Measurements from ENCODE around the gene SCO1. TPM values are rescaled to one million over a fixed set of nuclear protein-coding genes. Genes with fewer than 3 reads are reported as not detected.

Gene SCO1
- polyA plus RNA-seq, 3 donors, result 5.0 to 14.6 (median 11.6) TPM

- H3K4me3 ChIP-seq (replicated peaks in 1 of 3; ENCODE audit: low read depth in 2 of 3, low read length in 3 of 3), result no peak overlapping the region
- H3K4me1 ChIP-seq (ENCODE audit: control insufficient read depth in 1 of 2, insufficient read depth in 2 of 2, low read length in 2 of 2), result no peaks in the 10 kb centered on the region
- H4K20me1 ChIP-seq (ENCODE audit: insufficient read depth, low read length), result peaks cover 6% of the 10 kb centered on the region
- H3K27ac ChIP-seq (ENCODE audit: low read depth in 1 of 2, low read length in 2 of 2), result no peak overlapping the region
- no peaks in the 10 kb centered on the region for H3K79me2 ChIP-seq (ENCODE audit: insufficient read depth, low read length)
- no peak overlapping the region for H3K9ac ChIP-seq (ENCODE audit: insufficient read depth, low read length, poor library complexity, severe bottlenecking)
- no peaks in the 10 kb centered on the region for H3K9me3 ChIP-seq (replicated peaks in 1 of 2; ENCODE audit: control insufficient read depth in 1 of 2, insufficient read depth in 1 of 2, low read length in 2 of 2)
- H3K27me3 Mint-ChIP-seq (ENCODE audit: low read depth in 3 of 3), result no peaks in the 10 kb centered on the region
- no peak for TF ChIP-seq CTCF (IDR thresholded peaks at IDR 0.05)
- no peak overlapping the region for H3K4me2 ChIP-seq (replicated peaks; ENCODE audit: extremely low read depth, low read length, poor library complexity, severe bottlenecking)
- WGBS (ENCODE audit: insufficient coverage), result 100% methylated on average over 2 of the region's 2 CpGs
- intact Hi-C loops (cut with micrococcal nuclease), result no loop called here
- peaks cover 45 to 52% of the 10 kb centered on the region in 2 donors for H3K36me3 ChIP-seq (replicated peaks in 1 of 2; ENCODE audit: control insufficient read depth in 1 of 2, insufficient read depth in 2 of 2, low read length in 2 of 2)
- no peaks in the 10 kb centered on the region for H3K27me3 ChIP-seq (ENCODE audit: control insufficient read depth in 2 of 2, insufficient read depth in 2 of 2, low read length in 2 of 2)
- H3K4me1 Mint-ChIP-seq, result no peaks in the 10 kb centered on the region
- H3K4me3 Mint-ChIP-seq, result no peak overlapping the region
- H3K9me3 Mint-ChIP-seq, result no peaks in the 10 kb centered on the region
- H2AFZ ChIP-seq (ENCODE audit: insufficient read depth, low read depth, low read length, poor library complexity, severe bottlenecking), result no peak overlapping the region
- H3K27ac Mint-ChIP-seq, result no peak overlapping the region
- DNase-seq, result no peak
- H3K36me3 Mint-ChIP-seq, result peaks cover 47 to 56% of the 10 kb centered on the region in 2 donors
Observed at GRCh38 chr17:10713318-10713717, 16.0 kb upstream of the SCO1 start.

- Histone ChIP-seq H3K4me1 (ENCODE audit: control insufficient read depth in 1 of 2, insufficient read depth in 2 of 2, low read length in 2 of 2) (peaks cover 0 to 5% of the 10 kb centered on the region in 2 donors), H3K9ac (ENCODE audit: insufficient read depth, low read length, poor library complexity, severe bottlenecking) (no peak overlapping the region), H3K4me3 (replicated peaks in 1 of 3; ENCODE audit: low read depth in 2 of 3, low read length in 3 of 3) (no peak overlapping the region), H3K36me3 (replicated peaks in 1 of 2; ENCODE audit: control insufficient read depth in 1 of 2, insufficient read depth in 2 of 2, low read length in 2 of 2) (peaks cover 50 to 61% of the 10 kb centered on the region in 2 donors), H2AFZ (ENCODE audit: insufficient read depth, low read depth, low read length, poor library complexity, severe bottlenecking) (no peak overlapping the region), H3K27me3 (ENCODE audit: control insufficient read depth in 2 of 2, insufficient read depth in 2 of 2, low read length in 2 of 2) (no peaks in the 10 kb centered on the region), H3K27ac (ENCODE audit: low read depth in 1 of 2, low read length in 2 of 2) (no peak overlapping the region), H4K20me1 (ENCODE audit: insufficient read depth, low read length) (peaks cover 11% of the 10 kb centered on the region), H3K79me2 (ENCODE audit: insufficient read depth, low read length) (peaks cover 30% of the 10 kb centered on the region), H3K4me2 (replicated peaks; ENCODE audit: extremely low read depth, low read length, poor library complexity, severe bottlenecking) (no peak overlapping the region), H3K9me3 (replicated peaks in 1 of 2; ENCODE audit: control insufficient read depth in 1 of 2, insufficient read depth in 1 of 2, low read length in 2 of 2) (no peaks in the 10 kb centered on the region)
- TF ChIP-seq CTCF (IDR thresholded peaks at IDR 0.05), result no peak
- Mint-ChIP-seq H3K36me3 (peaks cover 47 to 54% of the 10 kb centered on the region in 2 donors), H3K9me3 (no peaks in the 10 kb centered on the region), H3K27ac (no peak overlapping the region), H3K27me3 (ENCODE audit: low read depth in 3 of 3) (no peaks in the 10 kb centered on the region), H3K4me3 (no peak overlapping the region), H3K4me1 (peaks cover 13% of the 10 kb centered on the region)
- no peak for DNase-seq
- intact Hi-C loops (cut with micrococcal nuclease), result no loop called here
- 100% methylated on average over 3 of the region's 5 CpGs for WGBS (ENCODE audit: insufficient coverage)
Observed at GRCh38 chr17:10705727-10706126, 8.4 kb upstream of the SCO1 start.
